H1 (cell line): ENCODE measurements around the gene KNCN. TPM values are rescaled to one million over a fixed set of nuclear protein-coding genes. Genes with fewer than 3 reads are reported as not detected.

Experiments
- NANOG ChIP-seq: IDR thresholded peaks from 2 replicates; pipeline ENCODE4 v1.6.1; 2011; ENCODE audit warnings: low read length, low read depth, mild to moderate bottlenecking, inconsistent platforms; ENCODE audit not compliant: insufficient read depth, poor library complexity, severe bottlenecking
- POU5F1 ChIP-seq: IDR thresholded peaks from 2 replicates; pipeline ENCODE4 v1.6.1; 2011; ENCODE audit warnings: low read depth, mild to moderate bottlenecking, low read length, moderate library complexity
- SAP30 ChIP-seq: fragments of 300-600 bp; sonication (generic); IDR thresholded peaks from 2 replicates; pipeline ENCODE4 v1.7.1; 2012; ENCODE audit warnings: low read length, moderate library complexity, mild to moderate bottlenecking, inconsistent platforms; ENCODE audit not compliant: insufficient read depth, insufficient replicate concordance
- TBP ChIP-seq: IDR thresholded peaks from 2 replicates; pipeline ENCODE4 v1.6.1; 2011; ENCODE audit warnings: low read depth, low read length, improper control_type of control experiment
- TEAD4 ChIP-seq: IDR thresholded peaks from 2 replicates; pipeline ENCODE4 v1.6.1; 2012; ENCODE audit warnings: low read depth, low read length, inconsistent platforms, mixed read lengths
- polyA plus RNA-seq, 7 experiments: library from polyadenylated mRNA; depleted of rRNA in 3 of 7; stranded (reverse) in 5 of 7; unstranded in 2 of 7; fragments of >200 nt in 5 of 7; fragments of 200-250 nt in 2 of 7; gene quantifications; 1 replicate in 5 of 7; 2 replicates in 1 of 7; 4 replicates in 1 of 7; pipeline versions ENCODE4 v1.2.1 to v1.2.3, GENCODE V29; 2011 to 2013; ENCODE audit warnings: missing spikeins in 2 of 7, mixed read lengths in 2 of 7
- total RNA-seq: library from RNA; stranded (reverse); fragmentation: NEBNext Ultra II Directional; extraction: Animal tissue kit (Norgen Biotek cat#: 25700); gene quantifications from 2 replicates; pipeline ENCODE4 v1.2.1, GENCODE V29; 2021

The KNCN gene
- total and polyA plus RNA-seq, 2 of the 8 experiments (the other 6 are each of a cell fraction or from before 2014, with no cell fraction given), result not detected

DNA sequence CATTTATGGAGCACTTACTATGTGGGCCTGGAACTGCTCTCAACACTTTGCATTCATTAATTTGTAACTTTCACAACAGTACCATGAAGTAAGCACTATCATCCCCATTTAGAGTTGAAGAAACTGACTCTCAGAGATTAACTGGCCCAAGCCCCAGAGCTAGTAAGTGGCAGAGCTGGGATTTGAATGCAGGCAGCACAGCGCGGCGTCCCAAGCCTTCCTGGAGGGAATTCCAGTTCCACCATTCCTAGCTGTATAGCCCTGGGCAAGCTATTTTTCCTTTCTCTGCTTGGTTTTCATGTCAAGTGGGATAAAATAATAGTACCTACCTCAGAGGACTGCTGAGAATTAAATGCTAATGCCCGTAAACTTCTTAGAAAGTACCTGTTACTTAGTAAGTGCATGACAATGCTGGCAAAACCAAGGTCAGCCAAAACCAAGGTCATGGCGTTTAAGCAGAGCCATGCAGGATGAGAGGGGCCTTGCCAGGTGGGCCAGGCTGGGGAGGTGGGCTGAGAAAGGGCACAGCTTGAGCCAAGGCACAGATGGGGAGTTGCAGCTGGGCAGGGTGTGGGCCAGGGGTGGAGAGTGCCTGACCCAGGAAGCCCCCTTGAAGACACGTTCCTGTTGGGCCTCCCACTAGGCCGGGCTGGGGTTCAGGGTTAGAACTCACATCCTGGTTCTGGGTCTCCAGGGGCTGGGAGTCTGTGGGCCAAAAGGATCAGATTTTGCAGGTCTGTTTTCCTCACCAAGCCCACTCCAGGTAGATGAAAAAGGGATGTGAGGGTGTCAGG is 4.6 kb upstream of the KNCN start (continued):
- TF ChIP-seq SAP30 (no peak), TEAD4 (no peak), NANOG (no peak), POU5F1 (no peak), TBP (no peak)
